H1 (cell line): ENCODE data around the gene PPP2R2D. TPM values are rescaled to one million over a fixed set of nuclear protein-coding genes. Genes with fewer than 3 reads are reported as not detected.

Experiments
- CTCF ChIA-PET: fragments of 300-600 bp; sonication (Branson Sonifier 250); formaldehyde crosslinking; loops from one replicate; lab custom pipeline; 2021; ENCODE audit not compliant: partially characterized antibody; lab: Charles Lee
- POLR2A ChIA-PET: fragments of 300-600 bp; sonication (Branson Sonifier 250); formaldehyde crosslinking; loops from one replicate; lab custom pipeline; 2021; ENCODE audit warnings: inconsistent platforms; ENCODE audit not compliant: partially characterized antibody; lab: Charles Lee
- DNase-seq, 2 experiments: peaks; one replicate each; pipeline versions ENCODE4 v3.0.0 to v3.0.0-alpha.2; 2010 to 2022; ENCODE audit warnings: low spot score in 2 of 2, low read depth in 1 of 2, mixed read lengths in 1 of 2
- FAIRE-seq: peaks from 2 replicates; lab custom pipeline; 2011; peaks lifted over from hg19 to GRCh38; lab: Jason Lieb, UNC
- H2AFZ ChIP-seq: 2 replicates; pipeline ENCODE4 v1.8.1; 2012; ENCODE audit warnings: low read length, inconsistent platforms
- H2AK5ac ChIP-seq: 2 replicates; pipeline ENCODE4 v1.6.1; 2013; ENCODE audit warnings: low read depth, low read length
- H2BK120ac ChIP-seq: replicated peaks from 2 replicates; pipeline ENCODE3; 2013; ENCODE audit warnings: low read depth, low read length, inconsistent platforms
- H2BK12ac ChIP-seq: 2 replicates; pipeline ENCODE4 v1.6.1; 2013; ENCODE audit warnings: low read depth, low read length
- H2BK15ac ChIP-seq: 2 replicates; pipeline ENCODE4 v1.6.1; 2013; ENCODE audit warnings: low read length
- H2BK20ac ChIP-seq: 2 replicates; pipeline ENCODE4 v1.6.1; 2013; ENCODE audit warnings: low read length
- H2BK5ac ChIP-seq: 2 replicates; pipeline ENCODE4 v1.6.1; 2013; ENCODE audit warnings: low read depth, low read length
- H3K14ac ChIP-seq: 2 replicates; pipeline ENCODE4 v1.6.1; 2013; ENCODE audit warnings: inconsistent platforms; ENCODE audit not compliant: insufficient read length
- H3K18ac ChIP-seq: 2 replicates; pipeline ENCODE4 v1.6.1; 2013; ENCODE audit warnings: low read length; ENCODE audit errors: extremely low read depth
- H3K23ac ChIP-seq: 2 replicates; pipeline ENCODE4 v1.6.1; 2013; ENCODE audit warnings: inconsistent platforms; ENCODE audit not compliant: insufficient read length
- H3K23me2 ChIP-seq: 2 replicates; pipeline ENCODE4 v1.6.1; 2013; ENCODE audit warnings: low read depth, low read length
- H3K27ac ChIP-seq: 2 replicates; pipeline ENCODE4 v1.6.1; 2011; ENCODE audit warnings: low read depth, low read length, inconsistent platforms
- H3K27me3 ChIP-seq, 4 experiments: replicated peaks in 1 of 4; 1 replicate in 1 of 4; 2 replicates in 3 of 4; pipeline versions ENCODE4 v1.6.1 to v1.8.1; 2011 to 2013; ENCODE audit warnings: low read length in 3 of 4, mild to moderate bottlenecking in 3 of 4, inconsistent platforms in 2 of 4, mixed read lengths in 2 of 4, moderate library complexity in 1 of 4; ENCODE audit not compliant: control insufficient read depth in 3 of 4, insufficient read depth in 3 of 4; ENCODE audit errors: extremely low read depth in 1 of 4
- H3K36me3 ChIP-seq, 4 experiments: 2 replicates each; pipeline versions ENCODE4 v1.6.1 to v1.8.1; 2011 to 2013; ENCODE audit warnings: mild to moderate bottlenecking in 4 of 4, low read length in 3 of 4, moderate library complexity in 2 of 4, control low read depth in 1 of 4, inconsistent platforms in 1 of 4; ENCODE audit not compliant: insufficient read depth in 4 of 4, control insufficient read depth in 2 of 4
- H3K4ac ChIP-seq: replicated peaks from 2 replicates; pipeline ENCODE3; 2013; ENCODE audit warnings: low read length, low read depth, mixed read lengths, inconsistent platforms; ENCODE audit not compliant: insufficient read length
- H3K4me1 ChIP-seq, 4 experiments: replicated peaks in 1 of 4; 1 replicate in 1 of 4; 2 replicates in 3 of 4; pipeline versions ENCODE4 v1.6.1 to v1.8.1; 2011 to 2013; ENCODE audit warnings: low read length in 3 of 4, inconsistent platforms in 2 of 4, mixed read lengths in 1 of 4; ENCODE audit not compliant: insufficient read depth in 4 of 4, control insufficient read depth in 3 of 4
- H3K4me2 ChIP-seq, 2 experiments: 2 replicates each; pipeline versions ENCODE4 v1.6.1 to v1.8.1; 2011 to 2013; ENCODE audit warnings: low read depth in 2 of 2, low read length in 2 of 2, control low read depth in 1 of 2, inconsistent platforms in 1 of 2, mild to moderate bottlenecking in 1 of 2; ENCODE audit not compliant: insufficient read depth in 1 of 2
- H3K4me3 ChIP-seq, 4 experiments: fragments of 200-600, 300-600 bp in 1 of 4; sonication (generic), shearing (Covaris generic), sonication (Bioruptor Twin) in 1 of 4; 2 replicates each; pipeline versions ENCODE4 v1.5.1 to v1.8.1; 2011 to 2016; ENCODE audit warnings: low read length in 4 of 4, low read depth in 3 of 4, control low read depth in 2 of 4, inconsistent platforms in 2 of 4, mild to moderate bottlenecking in 2 of 4, mixed read lengths in 1 of 4, moderate library complexity in 1 of 4; ENCODE audit not compliant: insufficient read depth in 2 of 4; ENCODE audit errors: extremely low read depth in 1 of 4
- H3K56ac ChIP-seq: replicated peaks from 2 replicates; pipeline ENCODE3; 2013; ENCODE audit warnings: low read depth, mild to moderate bottlenecking, mixed read lengths, low read length, inconsistent platforms; ENCODE audit not compliant: insufficient read length
- H3K79me1 ChIP-seq: 2 replicates; pipeline ENCODE4 v1.6.1; 2013; ENCODE audit warnings: low read depth, low read length, control low read depth
- H3K79me2 ChIP-seq, 2 experiments: 2 replicates each; pipeline versions ENCODE4 v1.6.1 to v1.8.1; 2012 to 2013; ENCODE audit warnings: low read length in 2 of 2, mild to moderate bottlenecking in 2 of 2, inconsistent platforms in 1 of 2; ENCODE audit not compliant: insufficient read depth in 2 of 2, control insufficient read depth in 1 of 2
- H3K9ac ChIP-seq, 4 experiments: replicated peaks in 1 of 4; 1 replicate in 1 of 4; 2 replicates in 3 of 4; pipeline versions ENCODE4 v1.6.1 to v1.8.1; 2011 to 2013; ENCODE audit warnings: low read depth in 3 of 4, low read length in 3 of 4, control low read depth in 2 of 4, mild to moderate bottlenecking in 2 of 4, moderate library complexity in 2 of 4, inconsistent platforms in 1 of 4; ENCODE audit errors: extremely low read depth in 1 of 4
- H3K9me3 ChIP-seq, 2 experiments: 2 replicates each; pipeline versions ENCODE4 v1.6.1 to v1.8.1; 2012 to 2013; ENCODE audit warnings: mild to moderate bottlenecking in 2 of 2, moderate library complexity in 2 of 2, control low read depth in 1 of 2, inconsistent platforms in 1 of 2, low read depth in 1 of 2, low read length in 1 of 2, mixed read lengths in 1 of 2; ENCODE audit not compliant: insufficient read depth in 2 of 2
- H4K20me1 ChIP-seq, 2 experiments: replicated peaks in 1 of 2; 2 replicates each; pipeline versions ENCODE3 to v1.8.1; 2011 to 2013; ENCODE audit warnings: inconsistent platforms in 2 of 2, low read length in 2 of 2, mild to moderate bottlenecking in 1 of 2; ENCODE audit not compliant: insufficient read depth in 2 of 2, control insufficient read depth in 1 of 2
- H4K5ac ChIP-seq: 2 replicates; pipeline ENCODE4 v1.6.1; 2013; ENCODE audit warnings: low read length, low read depth, mixed read lengths, inconsistent platforms; ENCODE audit not compliant: insufficient read length
- H4K8ac ChIP-seq: 2 replicates; pipeline ENCODE4 v1.8.0; 2013; ENCODE audit warnings: mild to moderate bottlenecking, moderate library complexity, low read length, inconsistent platforms; ENCODE audit not compliant: insufficient read depth; ENCODE audit errors: extremely low read depth
- H4K91ac ChIP-seq: replicated peaks from 2 replicates; pipeline ENCODE3; 2013; ENCODE audit warnings: low read length, mixed read lengths, inconsistent platforms; ENCODE audit not compliant: insufficient read length
- BRCA1 ChIP-seq: IDR thresholded peaks from 2 replicates; pipeline ENCODE4 v1.6.1; 2012; ENCODE audit warnings: low read depth, low read length, improper control_type of control experiment
- CREB1 ChIP-seq: IDR thresholded peaks from 2 replicates; pipeline ENCODE4 v1.6.1; 2012; ENCODE audit warnings: inconsistent platforms
- WGBS, 2 experiments: shearing (Covaris generic) in 1 of 2; methylation state at CpG; one replicate each; pipeline versions ENCODE4 v1.1.6 to v1.1.7; 2013 to 2015; ENCODE audit warnings: low lambda C conversion rate in 2 of 2, mixed read lengths in 2 of 2, inconsistent platforms in 1 of 2, low coverage in 1 of 2, missing lambda C conversion rate in 1 of 2; ENCODE audit not compliant: insufficient replicate concordance in 2 of 2, insufficient coverage in 1 of 2, insufficient read length in 1 of 2; ENCODE audit errors: extremely low coverage in 1 of 2, missing lambda C conversion rate in 1 of 2; 5-methylcytosine and 5-hydroxymethylcytosine counted together
- polyA plus RNA-seq, 7 experiments: library from polyadenylated mRNA; depleted of rRNA in 3 of 7; stranded (reverse) in 5 of 7; unstranded in 2 of 7; fragments of >200 nt in 5 of 7; fragments of 200-250 nt in 2 of 7; gene quantifications; 1 replicate in 5 of 7; 2 replicates in 1 of 7; 4 replicates in 1 of 7; pipeline versions ENCODE4 v1.2.1 to v1.2.3, GENCODE V29; 2011 to 2013; ENCODE audit warnings: missing spikeins in 2 of 7, mixed read lengths in 2 of 7
- total RNA-seq: library from RNA; stranded (reverse); fragmentation: NEBNext Ultra II Directional; extraction: Animal tissue kit (Norgen Biotek cat#: 25700); gene quantifications from 2 replicates; pipeline ENCODE4 v1.2.1, GENCODE V29; 2021

PPP2R2D gene
- total and polyA plus RNA-seq, 2 of the 8 experiments (the other 6 are each of a cell fraction or from before 2014, with no cell fraction given), result 25.4 to 32.8 TPM

- no peak for FAIRE-seq
- no peak overlapping the region for H3K4me2 ChIP-seq
Measured at GRCh38 chr10:131946880-131947279, 46.1 kb downstream of the PPP2R2D start.

More at GRCh38 chr10:131946880-131947279, 46.1 kb downstream of the PPP2R2D start:
- Histone ChIP-seq H4K20me1 (peaks cover 7 to 12% of the 10 kb centered on the region in 2 experiments), H2AK5ac (no peak overlapping the region), H2AFZ (no peak overlapping the region), H3K36me3 (peaks cover 27 to 47% (median 44%) of the 10 kb centered on the region in 4 experiments), H2BK5ac (no peak overlapping the region), H3K79me1 (0 out of 2 replicates have a peak, but pooled peaks cover 2% of the 10 kb centered on the region), H3K23ac (no peak overlapping the region), H3K9ac (no peak overlapping the region), H4K5ac (no peak overlapping the region), H3K27ac (no peak overlapping the region), H3K4me1 (no peaks in the 10 kb centered on the region; a peak in 2 of 7 replicates), H4K8ac (no peak overlapping the region), H3K18ac (no peak overlapping the region), H3K23me2 (no peaks in the 10 kb centered on the region), H3K4ac (no peak overlapping the region), H2BK15ac (no peak overlapping the region), H4K91ac (no peak overlapping the region), H3K79me2 (no peaks in the 10 kb centered on the region; a peak in 1 of 4 replicates), H3K4me3 (no peak overlapping the region), H2BK120ac (no peak overlapping the region), H2BK12ac (no peak overlapping the region), H3K56ac (no peak overlapping the region), H3K27me3 (no peaks in the 10 kb centered on the region), H3K9me3 (no peaks in the 10 kb centered on the region), H3K14ac (no peak overlapping the region), H2BK20ac (no peak overlapping the region)
- WGBS, 2 experiments, result 90% methylated on average over 14 of the region's 14 CpGs; no CpG with 5 or more reads in 1 of the 2 experiments
- CTCF ChIA-PET, result interaction anchor here (1.1 to 7.8 kb wide), 7 partner anchors 14 to 76 kb away, joined by 3 to 41 read pairs (median 9); no protein-coding TSS in a partner anchor
- POLR2A ChIA-PET, result interaction anchor here (1.0 to 4.9 kb wide), 2 partner anchors 9 to 14 kb away, joined by 3 to 15 read pairs; no protein-coding TSS in a partner anchor
- TF ChIP-seq CREB1 (no peak), BRCA1 (no peak)
- no peak for DNase-seq
